ENCODE results near the gene TRIM6. TPM values are rescaled to one million over a fixed set of nuclear protein-coding genes. Genes with fewer than 3 reads are reported as not detected.

TRIM6 gene
- total RNA-seq, 1 donor from 2014 or later = 2.1 TPM

DNA sequence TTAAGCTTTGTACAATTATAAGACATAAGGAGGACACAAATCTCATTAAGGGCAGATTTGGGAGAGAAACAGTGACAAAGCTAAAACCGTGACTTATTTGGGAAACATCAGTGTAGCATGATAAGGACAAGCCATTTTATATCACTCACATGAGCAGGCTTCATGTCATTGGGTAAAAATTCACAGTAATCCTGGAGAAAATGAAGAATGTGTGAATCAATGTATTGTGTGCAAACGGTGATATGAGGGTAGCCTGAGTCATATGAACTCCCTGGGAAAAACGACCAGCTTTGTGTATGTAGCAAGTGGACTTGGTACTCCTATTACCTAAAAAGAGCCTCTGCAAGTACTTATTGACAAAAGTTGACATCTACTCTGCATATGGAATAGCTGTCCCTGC, 22.4 kb downstream of the TRIM6 start:
- no peak overlapping the region for H3K4me3 Mint-ChIP-seq (ENCODE audit: unreplicated experiment)
- no peaks in the 10 kb centered on the region for H3K9me3 Mint-ChIP-seq (ENCODE audit: low read depth)
- H3K27me3 Mint-ChIP-seq (ENCODE audit: low read depth) = no peaks in the 10 kb centered on the region
- H3K36me3 Mint-ChIP-seq (ENCODE audit: low read depth) = no peaks in the 10 kb centered on the region
- peaks cover 38% of the 10 kb centered on the region for H3K4me1 Mint-ChIP-seq (ENCODE audit: low read depth)
- TF ChIP-seq, protein P1, sequence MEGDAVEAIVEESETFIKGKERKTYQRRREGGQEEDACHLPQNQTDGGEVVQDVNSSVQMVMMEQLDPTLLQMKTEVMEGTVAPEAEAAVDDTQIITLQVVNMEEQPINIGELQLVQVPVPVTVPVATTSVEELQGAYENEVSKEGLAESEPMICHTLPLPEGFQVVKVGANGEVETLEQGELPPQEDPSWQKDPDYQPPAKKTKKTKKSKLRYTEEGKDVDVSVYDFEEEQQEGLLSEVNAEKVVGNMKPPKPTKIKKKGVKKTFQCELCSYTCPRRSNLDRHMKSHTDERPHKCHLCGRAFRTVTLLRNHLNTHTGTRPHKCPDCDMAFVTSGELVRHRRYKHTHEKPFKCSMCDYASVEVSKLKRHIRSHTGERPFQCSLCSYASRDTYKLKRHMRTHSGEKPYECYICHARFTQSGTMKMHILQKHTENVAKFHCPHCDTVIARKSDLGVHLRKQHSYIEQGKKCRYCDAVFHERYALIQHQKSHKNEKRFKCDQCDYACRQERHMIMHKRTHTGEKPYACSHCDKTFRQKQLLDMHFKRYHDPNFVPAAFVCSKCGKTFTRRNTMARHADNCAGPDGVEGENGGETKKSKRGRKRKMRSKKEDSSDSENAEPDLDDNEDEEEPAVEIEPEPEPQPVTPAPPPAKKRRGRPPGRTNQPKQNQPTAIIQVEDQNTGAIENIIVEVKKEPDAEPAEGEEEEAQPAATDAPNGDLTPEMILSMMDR (IDR thresholded peaks at IDR 0.05) = no peak
- DNase-seq (ENCODE audit: low spot score) = no peak
- H3K27ac Mint-ChIP-seq (ENCODE audit: unreplicated experiment) = no peak overlapping the region

DNA sequence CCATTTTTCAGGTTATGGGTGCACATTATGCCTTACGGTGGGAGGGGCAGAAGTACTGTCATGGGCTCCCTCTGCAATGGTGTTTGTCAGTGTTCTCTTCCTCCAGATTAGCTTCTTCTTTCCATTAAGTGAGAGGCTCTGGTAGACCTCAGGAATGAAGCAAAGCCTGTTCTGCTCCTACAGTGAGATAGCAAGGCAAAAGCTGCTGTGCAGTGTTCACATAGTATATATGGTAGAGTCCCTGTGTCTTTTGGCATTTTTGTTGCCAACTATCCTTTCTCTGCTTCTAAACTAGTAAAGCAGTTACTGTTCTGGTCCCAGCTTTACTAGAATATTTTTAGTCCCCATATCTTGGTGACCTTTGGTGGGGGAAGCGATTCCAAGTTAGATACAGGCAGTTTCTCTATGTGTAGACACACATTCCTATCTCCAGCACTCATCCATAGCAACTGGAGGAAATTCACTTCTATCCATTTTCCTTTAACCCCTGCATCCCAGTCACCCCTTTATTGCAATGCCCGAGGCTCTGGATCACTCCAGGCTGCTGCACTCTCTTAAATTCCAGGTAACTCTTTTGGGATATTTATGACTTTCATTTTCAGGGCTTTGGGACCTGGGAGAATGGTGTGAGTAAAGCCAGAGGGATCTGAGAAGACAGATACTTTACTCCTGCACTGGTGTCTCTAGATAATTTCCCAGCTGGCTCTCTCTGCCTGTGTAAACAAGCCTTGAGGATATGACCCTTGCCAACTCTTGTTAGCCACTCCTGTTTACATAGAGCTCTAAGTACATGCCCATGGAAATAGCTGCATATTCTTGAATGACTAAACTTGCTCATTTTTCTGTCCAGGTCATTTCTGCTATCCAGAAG, 24.4 kb downstream of the TRIM6 start:
- TF ChIP-seq, protein P1 (IDR thresholded peaks at IDR 0.05) = no peak
- Mint-ChIP-seq H3K4me1 (ENCODE audit: low read depth) (peaks cover 52% of the 10 kb centered on the region), H3K4me3 (ENCODE audit: unreplicated experiment) (peak overlapping the region; percentile 37), H3K9me3 (ENCODE audit: low read depth) (no peaks in the 10 kb centered on the region), H3K36me3 (ENCODE audit: low read depth) (no peaks in the 10 kb centered on the region), H3K27me3 (ENCODE audit: low read depth) (no peaks in the 10 kb centered on the region), H3K27ac (ENCODE audit: unreplicated experiment) (peak overlapping the region; percentile 81)
- DNase-seq (ENCODE audit: low spot score) = no peak

DNA sequence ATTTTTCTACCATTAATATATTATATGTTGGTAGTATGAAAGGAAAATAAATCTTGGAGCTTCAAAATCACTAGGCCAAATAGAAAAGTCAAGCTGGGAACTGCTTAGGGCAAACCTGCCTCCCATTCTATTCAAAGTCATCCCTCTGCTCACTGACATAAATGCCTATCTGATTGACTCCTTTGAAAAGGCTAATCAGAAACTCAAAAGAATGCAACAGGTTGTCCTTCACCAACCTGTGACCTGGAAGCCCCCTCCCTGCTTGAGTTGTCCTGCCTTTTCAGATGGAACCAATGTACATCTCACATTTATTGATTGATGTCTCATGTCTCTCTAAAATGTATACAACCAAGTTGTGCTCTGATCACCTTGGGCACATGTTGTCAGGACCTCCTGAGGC, 25.1 kb downstream of the TRIM6 start:
- Mint-ChIP-seq H3K36me3 (ENCODE audit: low read depth) (no peaks in the 10 kb centered on the region), H3K9me3 (ENCODE audit: low read depth) (no peaks in the 10 kb centered on the region), H3K4me3 (ENCODE audit: unreplicated experiment) (no peak overlapping the region), H3K27ac (ENCODE audit: unreplicated experiment) (peak overlapping the region; percentile 81), H3K4me1 (ENCODE audit: low read depth) (peaks cover 54% of the 10 kb centered on the region), H3K27me3 (ENCODE audit: low read depth) (no peaks in the 10 kb centered on the region)
- TF ChIP-seq, protein P1 (IDR thresholded peaks at IDR 0.05) = no peak
- DNase-seq (ENCODE audit: low spot score) = no peak

DNA sequence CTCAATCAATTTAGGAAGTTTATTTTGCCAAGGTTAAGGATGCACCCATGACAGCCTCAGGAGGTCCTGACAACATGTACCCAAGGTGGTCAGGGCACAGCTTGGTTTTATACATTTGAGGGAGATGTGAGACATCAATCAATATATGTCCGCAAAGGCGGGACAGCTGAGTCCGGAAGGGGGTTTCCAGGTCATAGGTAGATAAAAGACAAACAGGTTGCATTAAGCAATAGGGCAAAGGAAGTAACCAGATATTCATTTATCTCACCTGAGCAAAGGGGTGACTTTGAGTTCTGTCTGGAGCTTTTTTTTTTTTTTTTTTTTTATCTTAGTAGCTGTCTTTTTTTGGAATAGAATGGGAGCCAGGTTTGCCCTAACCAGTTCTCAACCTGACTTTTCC, 26.4 kb downstream of the TRIM6 start:
- DNase-seq (ENCODE audit: low spot score) = no peak
- H3K27me3 Mint-ChIP-seq (ENCODE audit: low read depth) = no peaks in the 10 kb centered on the region
- H3K36me3 Mint-ChIP-seq (ENCODE audit: low read depth) = no peaks in the 10 kb centered on the region
- TF ChIP-seq, protein P1 (IDR thresholded peaks at IDR 0.05) = no peak
- no peak overlapping the region for H3K4me3 Mint-ChIP-seq (ENCODE audit: unreplicated experiment)
- H3K4me1 Mint-ChIP-seq (ENCODE audit: low read depth) = peaks cover 54% of the 10 kb centered on the region
- no peak overlapping the region for H3K27ac Mint-ChIP-seq (ENCODE audit: unreplicated experiment)
- no peaks in the 10 kb centered on the region for H3K9me3 Mint-ChIP-seq (ENCODE audit: low read depth)

DNA sequence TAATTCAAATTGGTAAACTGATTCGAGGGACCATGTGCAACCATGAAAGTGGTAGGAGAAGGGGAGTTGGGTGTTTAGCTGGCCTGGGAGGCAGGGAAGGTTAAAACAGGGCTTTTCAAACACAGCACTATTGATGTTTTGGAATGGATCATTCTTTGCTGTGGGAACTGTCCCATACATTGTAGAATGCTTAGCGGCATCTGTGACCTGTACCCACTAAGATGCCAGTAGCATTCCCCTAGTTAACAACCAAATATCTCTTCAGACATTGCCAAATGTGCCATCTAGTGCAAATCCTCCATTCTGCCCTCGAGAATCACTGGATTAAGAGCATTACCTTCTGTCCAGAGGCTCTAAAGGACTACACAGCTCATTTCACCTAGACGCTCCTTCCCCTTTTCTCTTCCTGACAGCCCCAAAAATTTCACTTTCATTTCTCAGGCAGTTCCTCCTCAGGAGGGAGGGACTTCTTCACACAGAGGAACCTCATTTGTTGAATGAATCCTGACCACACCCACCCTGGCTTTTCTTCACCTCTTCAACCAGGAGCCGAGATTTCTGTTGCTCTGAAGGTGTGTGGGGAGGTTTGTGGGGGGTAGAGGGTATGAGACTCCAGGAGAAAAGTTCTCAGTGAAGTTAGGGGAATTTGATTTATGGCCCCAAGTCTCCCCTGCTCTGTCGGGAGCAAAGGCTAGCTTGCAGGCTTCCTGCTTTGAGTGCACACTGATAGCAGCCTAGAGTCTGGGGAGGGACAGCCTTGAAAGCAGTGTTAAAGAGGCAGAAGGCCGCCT, 28.2 kb downstream of the TRIM6 start, which contains the start of gene TRIM34:
TRIM34 (plus strand) TSS at position 513 of the 791 bp plus-strand sequence. CDS start 7,331 bp downstream, outside the sequence.
- no peak for DNase-seq (ENCODE audit: low spot score)
- Mint-ChIP-seq H3K36me3 (ENCODE audit: low read depth) (no peaks in the 10 kb centered on the region), H3K27me3 (ENCODE audit: low read depth) (no peaks in the 10 kb centered on the region), H3K9me3 (ENCODE audit: low read depth) (no peaks in the 10 kb centered on the region), H3K4me3 (ENCODE audit: unreplicated experiment) (peak within 1 kb of the TSS; percentile 83), H3K27ac (ENCODE audit: unreplicated experiment) (peak within 1 kb of the TSS; percentile 50), H3K4me1 (ENCODE audit: low read depth) (peaks cover 43% of the 10 kb centered on the region)
- TF ChIP-seq, protein P1 (IDR thresholded peaks at IDR 0.05) = no peak
